ENCODE results near the gene TGM2.

- TF ChIP-seq CTCF (IDR thresholded peaks at IDR 0.05) (no peak), POLR2AphosphoS5 (IDR thresholded peaks at IDR 0.05) (no peak)
Observed at GRCh38 chr20:38117635-38118034, 47.4 kb downstream of the TGM2 start.
